K562 (cell line): Measurements from ENCODE around the gene KMT5B. TPM values are rescaled to one million over a fixed set of nuclear protein-coding genes. Genes with fewer than 3 reads are reported as not detected.

Experiments used
- ARHGAP35 ChIP-seq: fragments of 450-650 bp; IDR thresholded peaks from 2 replicates; pipeline ENCODE4 v1.6.1; 2018; ENCODE audit not compliant: partially characterized antibody
- C11orf30 ChIP-seq: fragments of 450-650 bp; IDR thresholded peaks from 2 replicates; pipeline ENCODE4 v1.6.1; 2016; ENCODE audit warnings: low read depth, mild to moderate bottlenecking
- CHD1 ChIP-seq: fragments of 200-600 bp; sonication (generic); IDR thresholded peaks from one replicate; pipeline ENCODE4 v1.6.1; 2012; ENCODE audit warnings: mild to moderate bottlenecking, moderate library complexity, low read length, inconsistent platforms
- GTF2F1 ChIP-seq: IDR thresholded peaks from 2 replicates; pipeline ENCODE4 v1.6.1; 2011; ENCODE audit warnings: low read depth, low read length, improper control_type of control experiment
- NCOR1 ChIP-seq: fragments of 450-650 bp; IDR thresholded peaks from 2 replicates; pipeline ENCODE4 v1.6.1; 2016; ENCODE audit warnings: mild to moderate bottlenecking, moderate library complexity
- PHF21A ChIP-seq: fragments of 450-650 bp; IDR thresholded peaks from 2 replicates; pipeline ENCODE4 v1.6.1; 2017; ENCODE audit warnings: low read depth, borderline replicate concordance
- SMARCE1 ChIP-seq: fragments of 450-650 bp; IDR thresholded peaks from 2 replicates; pipeline ENCODE4 v1.7.1; 2016; ENCODE audit warnings: mild to moderate bottlenecking
- SNAPC5 ChIP-seq: fragments of 250-450 bp; sonication (Bioruptor Pico); IDR thresholded peaks from 2 replicates; pipeline ENCODE4 v1.8.0; 2021; ENCODE audit warnings: moderate library complexity, mild to moderate bottlenecking, inconsistent platforms
- TARDBP ChIP-seq: fragments of 450-650 bp; IDR thresholded peaks from 2 replicates; pipeline ENCODE4 v1.6.1; 2016
- TCFL5 ChIP-seq: fragments of 250-450 bp; sonication (Bioruptor Pico); conservative IDR thresholded peaks from 2 replicates; pipeline ENCODE4 v1.6.1; 2021; ENCODE audit warnings: mild to moderate bottlenecking, moderate library complexity, matching md5 sums
- THRA ChIP-seq: fragments of 450-650 bp; IDR thresholded peaks from 2 replicates; pipeline ENCODE4 v1.6.1; 2017; ENCODE audit warnings: mild to moderate bottlenecking, moderate library complexity
- ZBTB49 ChIP-seq: sonication (generic); formaldehyde crosslinking; IDR thresholded peaks from 2 replicates; pipeline ENCODE4 v1.8.0; 2022; ENCODE audit warnings: missing genetic modification reagents, mild to moderate bottlenecking, borderline replicate concordance
- ZBTB8A ChIP-seq: fragments of 450-650 bp; IDR thresholded peaks from 2 replicates; pipeline ENCODE4 v1.6.1; 2018; ENCODE audit warnings: mild to moderate bottlenecking, moderate library complexity; ENCODE audit not compliant: partially characterized antibody
- ZC3H11A ChIP-seq: IDR thresholded peaks from 2 replicates; pipeline ENCODE4 v1.6.1; 2012; ENCODE audit warnings: low read depth, low read length, improper control_type of control experiment
- ZNF24 ChIP-seq: fragments of 450-650 bp; IDR thresholded peaks from 2 replicates; pipeline ENCODE4 v1.6.1; 2016
- ZNF41 ChIP-seq: fragments of 250-450 bp; sonication (Bioruptor Pico); conservative IDR thresholded peaks from 2 replicates; pipeline ENCODE4 v1.4.0; 2020; ENCODE audit warnings: mild to moderate bottlenecking
- polyA plus RNA-seq, 8 experiments: library from polyadenylated mRNA; depleted of rRNA in 4 of 8; stranded (reverse) in 5 of 8; unstranded in 3 of 8; fragments of >200 nt; fragmentation: Nextera tagmentation in 2 of 8; fragmentation: Illumina TruSeq in 1 of 8; extraction: Ambion mirVana in 2 of 8; extraction: Trizol in 1 of 8; gene quantifications; 2 replicates each; pipeline versions ENCODE4 v1.2.1 to v1.2.3, GENCODE V29; 2011 to 2014; ENCODE audit warnings: inconsistent platforms in 1 of 8, missing spikeins in 1 of 8
- total RNA-seq, 7 experiments: library from RNA; depleted of rRNA in 6 of 7; stranded (reverse); fragments of >200 nt in 6 of 7; fragmentation: Illumina TruSeq in 2 of 7; extraction: Trizol in 2 of 7; gene quantifications; 2 replicates each; pipeline versions ENCODE4 v1.2.1 to v1.2.3, GENCODE V29; 2011 to 2021; ENCODE audit warnings: low replicate concordance in 1 of 7
- TF ChIP-seq, protein P1 (sequence below): IDR thresholded peaks from 2 replicates; pipeline ENCODE4 v1.6.1; 2012; ENCODE audit warnings: low read depth, low read length, improper control_type of control experiment, borderline replicate concordance

The KMT5B gene
- total and polyA plus RNA-seq, 9 of the 15 experiments (the other 6 are each of a cell fraction or from before 2014, with no cell fraction given): 7.3 to 27.3 (median 20.9) TPM

- TF ChIP-seq, protein P1, sequence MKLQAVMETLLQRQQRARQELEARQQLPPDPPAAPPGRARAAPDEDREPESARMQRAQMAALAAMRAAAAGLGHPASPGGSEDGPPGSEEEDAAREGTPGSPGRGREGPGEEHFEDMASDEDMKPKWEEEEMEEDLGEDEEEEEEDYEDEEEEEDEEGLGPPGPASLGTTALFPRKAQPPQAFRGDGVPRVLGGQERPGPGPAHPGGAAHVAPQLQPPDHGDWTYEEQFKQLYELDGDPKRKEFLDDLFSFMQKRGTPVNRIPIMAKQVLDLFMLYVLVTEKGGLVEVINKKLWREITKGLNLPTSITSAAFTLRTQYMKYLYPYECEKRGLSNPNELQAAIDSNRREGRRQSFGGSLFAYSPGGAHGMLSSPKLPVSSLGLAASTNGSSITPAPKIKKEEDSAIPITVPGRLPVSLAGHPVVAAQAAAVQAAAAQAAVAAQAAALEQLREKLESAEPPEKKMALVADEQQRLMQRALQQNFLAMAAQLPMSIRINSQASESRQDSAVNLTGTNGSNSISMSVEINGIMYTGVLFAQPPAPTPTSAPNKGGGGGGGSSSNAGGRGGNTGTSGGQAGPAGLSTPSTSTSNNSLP: no peak
- no peak for TF ChIP-seq TARDBP
- TF ChIP-seq SNAPC5 (CRISPR knock-in tag): no peak
- TF ChIP-seq ARHGAP35: no peak
- TF ChIP-seq ZBTB49 (CRISPR knock-in tag): no peak
- no peak for TF ChIP-seq ZNF41 (CRISPR knock-in tag)
- TF ChIP-seq ZNF24: no peak
- no peak for TF ChIP-seq THRA
- no peak for TF ChIP-seq TCFL5 (CRISPR knock-in tag)
- no peak for TF ChIP-seq GTF2F1
- TF ChIP-seq C11orf30: no peak
- TF ChIP-seq PHF21A: no peak
- TF ChIP-seq ZBTB8A: no peak
- TF ChIP-seq SMARCE1: no peak
- peak; percentile 18 for TF ChIP-seq CHD1
- no peak for TF ChIP-seq NCOR1
- TF ChIP-seq ZC3H11A: no peak
Measured at GRCh38 chr11:68121067-68121899, 91.8 kb downstream of the KMT5B start, which contains the start of gene CHKA (continued).
